Ascending aorta (tissue), 2 donors: ENCODE data around the gene HAAO. TPM values are rescaled to one million over a fixed set of nuclear protein-coding genes. Genes with fewer than 3 reads are reported as not detected.
"Not testable (repeated sequence)": the region's sequence is repeated elsewhere in the genome, so short reads cannot be mapped to it uniquely, and the experiment has no call there.

ENCODE experiments used
- DNase-seq, 2 donors: peaks; one replicate each; pipeline ENCODE4 v3.0.0-alpha.2; 2019; ENCODE audit warnings: low spot score in 2 of 2
- H3K27ac ChIP-seq, 2 donors: fragments of 200-600 bp; sonication (generic); one replicate each; pipeline ENCODE4 v1.5.1; 2016 to 2017; ENCODE audit warnings: mild to moderate bottlenecking in 1 of 2
- H3K27me3 ChIP-seq: fragments of 200-600 bp; sonication (generic); one replicate; pipeline ENCODE4 v1.5.1; 2017
- H3K36me3 ChIP-seq, 2 donors: fragments of 200-600 bp; sonication (generic); one replicate each; pipeline ENCODE4 v1.5.1; 2016
- H3K4me1 ChIP-seq, 2 donors: fragments of 200-600 bp; sonication (generic); one replicate each; pipeline ENCODE4 v1.5.1; 2016 to 2017; ENCODE audit warnings: mild to moderate bottlenecking in 1 of 2
- H3K4me3 ChIP-seq, 2 donors: fragments of 200-600 bp; sonication (generic); one replicate each; pipeline ENCODE4 v1.5.1; 2016 to 2017; ENCODE audit warnings: mild to moderate bottlenecking in 1 of 2
- H3K9me3 ChIP-seq, 2 donors: fragments of 200-600 bp; sonication (generic); one replicate each; pipeline ENCODE4 v1.5.1; 2016
- CTCF ChIP-seq, 3 experiments: fragments of 200-600 bp in 2 of 3; fragments of 450-650 bp in 1 of 3; sonication (generic) in 2 of 3; IDR thresholded peaks; one replicate each; pipeline ENCODE4 v1.5.1; 2016 to 2019; ENCODE audit warnings: antibody characterized with exemption in 3 of 3, mild to moderate bottlenecking in 1 of 3, moderate library complexity in 1 of 3
- intact Hi-C: fragments of 100-400 bp; cut with DNase I; formaldehyde crosslinking; loops from one replicate; pipeline ENCODE4 v1.15.1; 2023
- total RNA-seq: library from RNA; depleted of rRNA; stranded (reverse); fragments of >200 nt; gene quantifications from one replicate; pipeline ENCODE4 v1.1.0, GENCODE V29; 2016

The HAAO gene
- total RNA-seq, 1 donor from 2014 or later, result 7.2 TPM

GRCh38 chr2:42733852-42734251, 58.5 kb downstream of the HAAO start:
- Histone ChIP-seq H3K4me3 (no peak overlapping the region), H3K36me3 (peaks cover 0 to 23% of the 10 kb centered on the region in 2 donors), H3K27me3 (no peaks in the 10 kb centered on the region), H3K9me3 (peaks cover 0 to 15% of the 10 kb centered on the region in 2 donors), H3K4me1 (no peaks in the 10 kb centered on the region), H3K27ac (no peak overlapping the region)
- DNase-seq, result no peak
- no peak for TF ChIP-seq CTCF (IDR thresholded peaks at IDR 0.05)
- intact Hi-C loops, result no loop called here

- DNase-seq, intact Hi-C loops, H3K4me3 ChIP-seq, H3K27me3 ChIP-seq, H3K4me1 ChIP-seq, H3K27ac ChIP-seq: not testable (repeated sequence)
- Histone ChIP-seq H3K36me3 (peaks cover 0 to 15% of the 10 kb centered on the region in 2 donors), H3K9me3 (peaks cover 0 to 15% of the 10 kb centered on the region in 2 donors)
Observed at GRCh38 chr2:42731316-42731715, 61.1 kb downstream of the HAAO start.

DNA sequence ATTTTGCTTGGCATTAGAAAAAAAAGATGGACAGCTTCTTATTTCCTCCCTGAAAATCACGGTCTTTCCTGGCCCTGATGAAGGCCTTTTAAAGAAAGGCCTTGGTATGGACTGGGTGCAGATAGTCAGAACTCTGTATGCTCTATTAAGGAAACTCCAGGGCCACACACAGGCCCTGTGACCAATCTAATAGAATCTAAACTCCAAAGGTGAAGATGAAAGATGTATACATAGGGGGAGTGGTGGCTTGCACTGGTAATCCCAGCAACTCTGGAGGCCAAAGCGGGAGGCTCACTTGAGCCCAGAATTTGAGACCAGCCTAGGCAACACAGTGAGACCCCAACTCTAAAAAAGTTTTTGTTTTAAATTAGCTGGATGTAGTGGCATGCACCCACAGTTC, 65.7 kb downstream of the HAAO start:
- TF ChIP-seq CTCF (IDR thresholded peaks at IDR 0.05), result no peak
- intact Hi-C loops, result no loop called here
- no peak for DNase-seq
- Histone ChIP-seq H3K4me3 (no peak overlapping the region), H3K9me3 (peaks cover 0 to 6% of the 10 kb centered on the region in 2 donors), H3K27ac (no peak overlapping the region), H3K27me3 (no peaks in the 10 kb centered on the region), H3K36me3 (peaks cover 0 to 6% of the 10 kb centered on the region in 2 donors), H3K4me1 (no peaks in the 10 kb centered on the region)

DNA sequence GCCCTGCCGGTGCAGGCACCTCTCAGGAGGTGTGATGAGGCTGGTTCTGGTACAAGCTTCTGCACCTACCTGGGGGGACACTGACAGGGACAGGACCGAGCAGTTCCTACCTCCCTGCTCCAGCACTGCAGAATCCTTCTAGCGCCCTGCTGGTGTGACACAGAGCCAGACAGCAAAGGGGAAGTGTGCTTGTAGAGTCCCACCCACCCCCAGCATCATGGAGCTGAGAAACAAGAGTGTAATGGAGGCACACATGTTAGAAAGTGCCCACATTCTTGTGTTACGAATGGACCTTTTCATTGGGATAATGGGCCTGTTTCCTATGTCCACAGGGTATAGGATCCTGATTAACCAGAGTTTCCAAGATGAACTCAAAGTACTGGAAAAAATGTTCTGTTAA, 66.7 kb downstream of the HAAO start:
- Histone ChIP-seq H3K27ac (no peak overlapping the region), H3K27me3 (no peaks in the 10 kb centered on the region), H3K9me3 (peaks cover 0 to 6% of the 10 kb centered on the region in 2 donors), H3K36me3 (peaks cover 0 to 6% of the 10 kb centered on the region in 2 donors), H3K4me1 (no peaks in the 10 kb centered on the region), H3K4me3 (no peak overlapping the region)
- intact Hi-C loops, result no loop called here
- no peak for TF ChIP-seq CTCF (IDR thresholded peaks at IDR 0.05)
- no peak for DNase-seq

DNA sequence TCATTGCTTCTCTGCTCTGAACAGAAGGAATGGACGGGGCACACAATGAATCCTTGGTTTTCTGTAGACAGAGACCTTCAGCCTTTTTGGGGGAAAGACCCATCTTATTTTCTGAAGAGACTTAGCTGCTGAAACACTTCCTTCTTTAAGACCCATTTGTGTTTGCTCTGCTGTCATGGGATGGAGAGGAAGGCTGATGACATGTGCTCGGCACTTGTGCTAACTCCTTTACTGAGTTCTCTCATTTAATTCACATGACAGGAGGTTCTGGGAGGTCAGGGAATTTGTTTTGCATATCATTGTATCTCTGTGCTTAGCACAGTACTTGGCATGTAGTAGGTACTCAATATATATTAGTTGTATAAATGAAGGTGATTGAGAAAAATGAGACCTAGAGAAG, 67.5 kb downstream of the HAAO start:
- Histone ChIP-seq H3K9me3 (peaks cover 0 to 3% of the 10 kb centered on the region in 2 donors), H3K27me3 (no peaks in the 10 kb centered on the region), H3K27ac (no peak overlapping the region), H3K4me3 (no peak overlapping the region), H3K4me1 (no peaks in the 10 kb centered on the region), H3K36me3 (peaks cover 0 to 6% of the 10 kb centered on the region in 2 donors)
- no peak for TF ChIP-seq CTCF (IDR thresholded peaks at IDR 0.05)
- no peak for DNase-seq
- intact Hi-C loops, result no loop called here

- DNase-seq, result no peak
- intact Hi-C loops, result no loop called here
- H3K27ac ChIP-seq, result no peak overlapping the region
Observed at GRCh38 chr2:42723465-42723864, 68.9 kb downstream of the HAAO start.

More at GRCh38 chr2:42723465-42723864, 68.9 kb downstream of the HAAO start:
- Histone ChIP-seq H3K27me3 (no peaks in the 10 kb centered on the region), H3K9me3 (no peaks in the 10 kb centered on the region), H3K4me1 (no peaks in the 10 kb centered on the region), H3K4me3 (no peak overlapping the region), H3K36me3 (peaks cover 0 to 6% of the 10 kb centered on the region in 2 donors)
- TF ChIP-seq CTCF (IDR thresholded peaks at IDR 0.05), result no peak
